HG02678 (cell line): ENCODE data around the gene SMIM21.

Experiments used
- ATAC-seq: cut with Tn5 transposase; IDR thresholded peaks from one replicate; pipeline ENCODE4 v1.9.1; 2021; ENCODE audit warnings: mild to moderate bottlenecking, moderate library complexity; ENCODE audit not compliant: unreplicated experiment

The SMIM21 gene

DNA sequence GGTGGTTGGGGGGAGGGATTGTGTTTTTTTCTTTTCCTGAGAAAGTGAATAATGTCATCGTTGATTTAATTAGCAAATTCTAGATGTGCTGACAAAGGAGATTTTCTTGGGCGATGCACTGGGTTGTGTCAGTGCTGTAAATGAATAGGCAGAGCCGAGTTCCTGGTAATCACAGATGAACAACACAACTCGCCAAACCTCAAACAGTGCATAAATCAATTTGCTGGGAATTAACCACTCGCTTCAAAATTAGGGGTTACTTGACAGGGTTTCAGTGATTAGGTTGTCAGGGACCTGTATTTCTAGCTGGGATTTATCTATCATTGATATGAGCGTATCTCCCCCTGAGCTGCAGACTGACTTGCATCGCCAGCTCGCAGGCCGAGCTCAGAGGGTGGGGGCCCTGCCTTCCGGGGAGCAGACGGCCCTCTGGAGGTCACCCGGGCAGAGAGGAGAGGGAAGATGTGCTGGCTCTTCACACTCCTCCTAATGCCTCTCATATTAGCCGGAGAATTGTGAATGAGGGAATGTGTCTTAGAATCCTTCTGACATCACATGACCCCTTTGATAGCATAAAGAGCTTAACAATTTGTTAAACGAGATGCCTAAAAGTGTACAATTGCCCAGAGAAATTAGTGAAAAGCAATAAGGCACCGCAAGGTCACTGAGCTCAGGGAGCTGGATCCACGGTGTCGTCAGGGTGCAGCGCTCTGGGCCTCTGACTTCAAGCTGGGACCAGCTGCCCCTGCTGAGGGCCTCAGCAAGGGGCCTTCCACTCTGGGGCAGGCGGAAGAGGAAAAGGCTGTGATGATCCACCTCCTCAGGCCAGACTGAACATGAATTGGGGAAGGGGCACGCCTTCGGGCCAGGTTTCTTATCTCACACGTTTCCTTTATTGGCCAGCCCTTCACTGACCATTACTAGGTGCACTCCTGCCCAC lies 48.9 kb downstream of the SMIM21 start:
- ATAC-seq = no peak

DNA sequence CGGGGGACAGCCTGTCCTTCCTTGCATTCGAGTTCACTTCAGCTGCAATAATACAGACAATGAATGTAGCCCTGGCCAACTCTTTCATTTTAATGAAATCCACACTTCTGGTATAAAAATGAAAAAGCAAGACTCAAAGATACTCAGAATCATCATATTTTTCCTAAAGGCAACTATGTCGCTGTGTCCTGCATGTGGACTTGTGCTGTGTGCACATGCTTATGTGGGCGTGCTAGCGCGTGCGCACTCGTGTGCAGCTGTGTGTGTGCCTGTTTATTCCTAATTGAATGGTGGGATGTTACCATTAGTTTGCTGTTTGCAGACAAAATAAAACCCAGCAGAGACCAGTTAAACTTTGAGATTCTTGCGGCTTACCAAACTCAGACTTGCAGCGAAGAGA lies 49.6 kb downstream of the SMIM21 start:
- no peak for ATAC-seq

DNA sequence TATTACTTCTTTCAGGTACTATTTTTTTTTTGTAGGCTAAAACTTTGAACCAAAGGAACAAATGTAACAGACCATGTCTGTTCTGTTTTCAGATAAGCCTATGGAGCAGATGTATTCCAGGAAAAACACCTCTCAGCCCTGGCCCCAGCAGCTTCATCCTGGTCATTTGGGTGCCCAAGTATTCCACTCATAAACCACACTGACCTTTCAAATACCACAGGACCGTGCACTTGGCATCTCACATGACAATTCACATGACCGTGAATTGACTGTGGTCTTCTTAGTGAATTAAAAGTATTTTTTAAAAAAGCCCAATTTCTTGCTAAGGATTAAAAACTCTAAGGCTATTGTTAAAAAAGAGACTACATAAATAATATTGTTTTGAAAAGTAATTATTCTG lies 50.2 kb downstream of the SMIM21 start:
- ATAC-seq = no peak

DNA sequence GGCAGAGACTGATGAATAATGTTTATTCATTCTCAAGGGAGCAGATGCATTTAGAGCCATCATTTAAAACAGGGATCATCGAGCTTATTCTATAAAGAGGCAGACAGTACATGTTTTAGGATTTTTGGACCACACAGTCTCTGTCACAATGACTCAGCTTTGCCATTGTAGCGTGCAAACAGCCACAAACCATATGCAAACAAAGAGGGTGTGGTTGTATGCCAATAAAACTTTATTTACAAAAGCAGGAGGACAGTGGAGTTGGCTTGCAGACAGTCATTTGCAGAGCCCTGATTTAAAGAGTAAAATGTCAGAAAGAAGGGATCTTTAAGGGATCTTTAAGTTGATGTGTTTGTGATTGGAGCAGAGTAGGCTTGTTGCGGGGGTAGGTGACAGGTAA lies 51.5 kb downstream of the SMIM21 start:
- ATAC-seq = no peak

DNA sequence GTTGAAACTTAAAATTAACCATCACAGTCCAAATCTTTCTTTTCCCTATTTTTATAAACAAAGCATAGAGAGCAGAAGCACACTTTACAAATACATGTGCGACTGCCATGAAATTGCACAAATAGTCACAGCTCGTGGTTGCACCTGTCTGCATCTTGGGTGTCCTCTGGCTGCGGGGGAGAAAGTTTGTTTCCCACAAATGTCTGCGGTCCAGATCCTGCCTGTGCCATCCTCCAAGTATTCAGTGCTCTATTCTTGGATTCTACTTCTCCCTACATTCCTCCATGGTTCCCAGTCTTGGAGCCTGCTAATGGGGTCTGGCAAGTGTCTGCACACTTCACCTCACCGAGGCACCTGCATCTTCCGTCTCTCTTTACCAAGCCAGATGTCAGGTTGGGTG lies 52.2 kb downstream of the SMIM21 start:
- no peak for ATAC-seq

DNA sequence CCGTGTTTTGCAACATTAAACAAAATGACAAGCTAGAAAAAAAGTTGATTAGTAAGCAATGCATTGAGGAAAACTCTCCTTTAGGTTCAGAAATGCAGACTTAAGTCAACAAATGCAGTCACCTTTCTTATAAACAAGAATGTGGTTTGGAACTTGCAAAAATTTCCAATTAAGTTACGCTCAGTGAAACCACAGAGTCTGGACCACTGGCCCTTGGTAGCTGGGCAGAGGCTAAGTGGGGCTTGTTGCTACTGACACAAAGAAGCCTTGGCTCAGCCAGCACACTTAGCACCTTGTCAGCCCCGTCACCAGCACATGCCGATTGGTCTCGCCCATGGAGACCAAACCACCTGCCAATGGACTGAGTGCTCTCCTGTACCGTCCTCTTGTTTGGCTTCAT lies 53.0 kb downstream of the SMIM21 start:
- ATAC-seq = no peak

DNA sequence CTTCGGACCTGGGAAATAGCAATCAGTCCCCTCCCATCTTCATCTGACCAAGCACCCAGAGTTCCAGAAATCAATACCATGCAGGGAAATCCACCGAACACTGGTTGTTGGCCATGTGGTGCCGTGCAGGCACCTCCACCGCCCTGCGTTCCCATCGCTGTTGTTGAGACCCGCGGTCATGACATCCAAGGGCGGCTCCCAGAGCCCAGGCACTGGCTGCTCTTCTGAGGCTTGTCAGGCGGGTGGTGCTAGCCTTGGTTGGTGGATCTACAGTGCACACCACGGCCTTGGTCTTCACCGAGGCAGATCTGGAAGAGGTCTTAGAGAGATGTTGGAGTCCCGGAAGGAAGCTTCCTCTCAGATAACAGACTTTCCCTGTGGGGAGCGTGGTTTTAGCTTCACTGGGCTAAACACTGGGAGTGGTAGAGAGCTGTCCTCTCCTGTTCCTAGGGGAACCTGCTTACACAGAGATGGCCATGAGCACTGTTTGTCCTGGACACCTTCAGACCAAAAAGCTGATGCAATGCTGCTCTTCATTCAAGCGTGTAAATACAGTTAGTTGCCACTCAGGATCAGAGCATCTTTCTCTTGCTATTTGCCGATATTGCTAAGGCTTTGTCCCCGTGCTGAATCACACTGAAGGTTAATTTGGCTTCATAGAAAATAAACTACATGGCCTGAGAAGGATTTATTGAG lies 58.3 kb downstream of the SMIM21 start:
- no peak for ATAC-seq

DNA sequence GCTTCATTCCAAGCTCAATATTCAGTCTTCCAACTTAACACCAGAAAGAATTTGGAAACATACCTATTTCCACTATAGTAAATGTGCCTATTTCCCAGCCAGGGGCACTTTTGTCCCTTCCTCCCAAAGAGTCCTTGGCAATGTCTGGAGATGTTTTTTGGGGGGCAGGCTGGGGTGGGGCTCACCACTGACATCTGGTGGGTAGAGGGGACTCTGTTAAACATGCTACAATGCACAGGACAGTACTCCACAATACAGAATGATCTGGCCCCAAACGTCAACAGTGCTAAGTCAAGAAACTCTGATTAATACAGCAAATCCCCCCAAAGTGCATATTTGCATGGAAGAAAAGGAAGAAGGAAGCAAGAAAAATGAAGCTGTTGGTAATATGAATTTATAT lies 61.7 kb downstream of the SMIM21 start:
- ATAC-seq = no peak

DNA sequence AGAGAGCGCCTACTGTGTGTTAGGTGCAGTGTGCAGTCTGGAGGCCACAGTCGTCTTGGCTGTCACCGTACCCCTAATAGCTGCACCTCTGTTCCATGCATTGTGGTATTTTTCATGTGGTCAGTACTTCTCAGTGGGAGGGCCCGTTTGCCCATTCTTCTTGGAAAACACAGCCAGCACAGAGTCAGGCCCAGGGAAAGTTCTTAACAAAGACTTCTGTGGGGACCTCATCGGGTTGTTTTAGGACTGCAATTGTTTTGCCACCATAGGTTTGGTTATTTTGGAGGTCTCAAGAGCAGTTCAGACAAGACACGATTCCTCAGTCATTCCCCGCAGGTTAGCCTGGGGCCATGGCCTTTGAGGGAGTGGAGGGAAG lies 62.3 kb downstream of the SMIM21 start:
- no peak for ATAC-seq

DNA sequence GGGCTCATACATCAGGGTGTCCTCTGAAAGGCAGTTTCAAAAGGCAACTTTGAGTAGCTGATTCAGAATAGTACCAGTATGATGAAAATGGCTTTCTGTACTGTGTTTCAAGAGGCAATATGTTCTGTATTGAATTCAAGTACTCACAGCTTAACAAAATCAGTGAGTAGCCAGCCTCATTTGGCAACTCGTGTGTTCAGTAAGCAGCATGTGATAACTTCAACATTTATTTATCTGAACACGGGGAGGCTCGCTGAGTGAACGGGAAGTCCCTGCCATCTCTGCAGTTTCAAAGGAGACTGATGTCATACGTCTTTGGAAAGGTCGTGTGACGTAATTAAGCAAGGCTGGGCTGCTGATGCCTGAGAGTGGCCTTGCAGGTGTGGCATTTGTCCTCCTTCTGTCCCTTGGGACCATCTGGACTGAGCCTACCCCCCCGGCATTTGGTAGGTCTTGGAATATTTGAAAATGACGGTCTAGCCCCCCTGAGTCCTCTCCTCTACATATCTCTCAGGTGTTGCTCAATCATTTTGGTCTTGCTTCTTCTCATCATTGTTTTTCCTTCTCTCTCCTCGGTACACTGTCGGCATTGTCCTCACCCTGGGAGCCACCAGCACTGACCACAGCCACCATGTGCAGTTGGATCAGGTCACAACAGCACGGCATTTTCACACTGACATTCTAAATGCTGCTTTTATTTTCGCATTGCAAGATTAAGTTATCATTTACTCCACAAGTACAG lies 62.8 kb downstream of the SMIM21 start:
- ATAC-seq = no peak

DNA sequence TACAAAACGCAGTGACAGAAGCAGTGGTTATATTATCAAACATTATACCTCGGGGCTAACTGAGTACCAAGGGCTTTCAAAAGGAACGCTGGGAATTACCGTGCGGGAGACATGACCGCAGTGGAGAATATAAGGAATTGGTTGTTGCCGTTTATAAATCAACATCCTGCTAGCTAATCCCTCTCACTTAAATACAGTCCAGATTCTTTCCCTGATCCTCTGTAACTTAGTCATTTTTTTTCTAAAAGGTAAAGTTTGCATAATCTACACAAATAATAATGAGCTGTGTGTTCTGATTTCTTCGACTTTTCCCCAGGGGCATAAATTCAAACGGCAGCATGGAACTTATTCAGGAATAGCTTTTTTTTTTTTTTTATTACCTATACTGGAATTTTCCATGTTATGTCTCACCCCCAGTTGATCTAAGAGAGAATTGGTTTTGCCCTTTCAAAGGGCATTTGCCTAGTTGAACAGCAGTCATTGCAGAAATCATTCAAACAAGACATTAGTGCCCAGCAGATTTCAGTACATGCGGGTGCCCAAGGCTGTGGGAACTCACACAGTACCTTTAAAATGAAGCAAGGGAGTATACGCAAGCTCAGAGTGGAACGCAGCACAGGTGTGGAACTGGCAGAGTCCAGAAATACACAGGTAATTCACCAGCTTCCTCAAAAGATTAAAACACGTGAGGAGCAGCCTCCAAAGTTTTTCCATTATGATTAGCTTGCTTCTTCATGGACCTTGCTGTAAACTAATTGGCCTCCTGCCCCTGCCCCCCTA lies 63.9 kb downstream of the SMIM21 start:
- no peak for ATAC-seq

DNA sequence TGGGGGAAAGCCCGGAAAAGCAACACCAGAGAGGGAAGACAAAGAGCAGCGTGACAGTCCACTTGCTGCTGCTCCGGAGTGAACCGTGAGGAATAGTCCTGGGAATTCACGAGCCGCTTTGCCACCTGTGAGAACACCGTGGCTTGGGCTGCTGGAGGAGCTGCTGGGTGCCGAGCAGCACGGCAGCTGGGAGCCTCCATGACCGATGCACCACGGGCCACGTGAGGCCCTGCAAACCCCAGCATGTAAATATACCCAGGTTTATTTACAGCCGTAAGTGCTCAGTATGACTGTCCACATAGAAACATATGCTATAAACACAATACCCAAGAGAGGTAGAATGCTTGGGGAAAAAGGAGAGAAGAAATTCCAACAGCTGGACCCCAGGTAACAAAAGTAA lies 65.1 kb downstream of the SMIM21 start:
- no peak for ATAC-seq

DNA sequence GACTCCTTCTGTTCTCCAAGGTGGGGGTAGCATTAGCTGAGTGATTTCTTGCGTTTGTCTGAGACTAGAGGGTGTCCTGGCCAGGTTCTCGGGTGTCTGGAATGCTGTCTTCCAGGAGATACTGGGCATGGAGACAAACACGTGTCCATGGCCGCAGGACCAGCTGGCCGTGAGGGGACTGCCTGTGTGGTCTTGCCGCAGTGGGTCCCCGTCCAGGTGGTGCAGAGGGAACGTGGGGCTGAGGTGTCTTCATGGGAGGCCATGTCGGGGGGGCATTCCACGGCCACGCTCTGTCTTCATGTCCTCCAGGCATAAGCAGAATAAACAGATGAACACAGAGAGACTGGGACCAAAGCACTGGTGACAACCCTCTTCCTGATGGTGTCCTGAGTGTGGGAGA lies 66.6 kb downstream of the SMIM21 start:
- no peak for ATAC-seq

DNA sequence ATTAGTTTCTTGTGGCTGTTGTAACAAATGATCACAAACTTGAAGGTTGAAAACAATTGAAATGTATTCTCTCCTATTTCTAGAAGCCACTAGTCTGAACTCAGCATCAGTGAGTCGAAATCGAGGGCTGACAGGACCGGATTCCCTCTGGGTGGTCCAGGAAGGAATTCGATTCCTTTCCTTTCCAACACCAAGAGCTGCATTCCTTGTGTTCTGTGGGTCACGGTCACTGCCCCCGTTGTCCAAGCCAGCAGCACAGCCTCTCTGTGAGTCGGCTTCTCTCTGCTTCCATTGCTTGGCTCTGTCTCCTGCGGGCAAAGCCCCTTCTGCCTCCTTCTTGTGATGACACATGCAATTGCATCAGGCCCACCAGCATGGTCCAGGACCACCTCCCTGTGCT lies 67.3 kb downstream of the SMIM21 start:
- no peak for ATAC-seq
